Left lung (tissue), 10 donors: ENCODE data around the gene MTG2. TPM values are rescaled to one million over a fixed set of nuclear protein-coding genes. Genes with fewer than 3 reads are reported as not detected.

Experiments
- ATAC-seq: fragments of 200-7000 bp; cut with Tn5 transposase; one replicate; pipeline ENCODE4 v1.9.1; 2020; ENCODE audit warnings: moderate library complexity
- DNase-seq, 4 donors: peaks; one replicate each; pipeline ENCODE4 v3.0.0-alpha.2; 2013 to 2020
- H3K27ac ChIP-seq, 2 donors: fragments of 200-600 bp; sonication (generic) in 1 of 2; one replicate each; pipeline versions ENCODE4 v1.5.0 to v1.8.0; 2020 to 2021
- H3K27me3 ChIP-seq, 2 donors: fragments of 200-600 bp; sonication (generic) in 1 of 2; one replicate each; pipeline versions ENCODE4 v1.5.0 to v1.8.0; 2020 to 2021
- H3K36me3 ChIP-seq, 2 donors: fragments of 200-600 bp; sonication (generic) in 1 of 2; one replicate each; pipeline versions ENCODE4 v1.5.0 to v1.8.0; 2020 to 2021
- H3K4me1 ChIP-seq, 2 donors: fragments of 200-600 bp; one replicate each; pipeline ENCODE4 v1.8.0; 2021
- H3K4me3 ChIP-seq, 2 donors: fragments of 200-600 bp; sonication (generic) in 1 of 2; one replicate each; pipeline versions ENCODE4 v1.5.0 to v1.8.0; 2020 to 2021; ENCODE audit warnings: mild to moderate bottlenecking in 1 of 2
- H3K9me3 ChIP-seq, 2 donors: fragments of 200-600 bp; sonication (generic) in 1 of 2; one replicate each; pipeline versions ENCODE4 v1.5.0 to v1.8.0; 2020 to 2021
- CTCF ChIP-seq, 2 donors: fragments of 200-600 bp; sonication (generic) in 1 of 2; IDR thresholded peaks; one replicate each; pipeline versions ENCODE4 v1.5.0 to v1.8.0; 2021; ENCODE audit warnings: antibody characterized with exemption in 2 of 2
- intact Hi-C, 2 donors: fragments of 100-400 bp; cut with DNase I; formaldehyde crosslinking; loops; one replicate each; pipeline versions ENCODE4 v1.11.2 to v1.14.2; 2022
- polyA plus RNA-seq, 6 donors: library from polyadenylated mRNA; unstranded; fragments of 120-200 nt; gene quantifications; one replicate each; pipeline ENCODE4 v1.2.1, GENCODE V29; 2013; ENCODE audit not compliant: insufficient read length in 6 of 6
- total RNA-seq, 2 donors: library from RNA; stranded (reverse); fragmentation: NEBNext Ultra II Directional; extraction: Animal tissue kit (Norgen Biotek cat#: 25700); gene quantifications; one replicate each; pipeline ENCODE4 v1.2.1, GENCODE V29; 2021
- donor health status: DM: no; HTN: yes; CAD: no.
- donor health status: DM: no; HTN: no; CAD: no.

Gene MTG2
- total and polyA plus RNA-seq, 8 donors = 25.5 to 34.6 (median 31.2) TPM

GRCh38 chr20:62149532-62150309, 33.1 kb upstream of the MTG2 start:
- peaks cover 0 to 4% of the 10 kb centered on the region in 2 donors for H3K9me3 ChIP-seq
- H3K27me3 ChIP-seq = no peaks in the 10 kb centered on the region
- ATAC-seq = peak; percentile 46
- intact Hi-C loops = no loop called here
- no peak for TF ChIP-seq CTCF (IDR thresholded peaks at IDR 0.05)
- no peak overlapping the region for H3K4me3 ChIP-seq
- H3K27ac ChIP-seq = peak overlapping the region in 1 of 2 donors; percentile 23
- peaks cover 0 to 12% of the 10 kb centered on the region in 2 donors for H3K36me3 ChIP-seq
- H3K4me1 ChIP-seq = peaks cover 8 to 28% of the 10 kb centered on the region in 2 donors
- peak in 1 of 4 donors; percentile 58 for DNase-seq

- Histone ChIP-seq H3K9me3 (peaks cover 0 to 4% of the 10 kb centered on the region in 2 donors), H3K4me1 (peaks cover 5 to 23% of the 10 kb centered on the region in 2 donors), H3K4me3 (no peak overlapping the region), H3K36me3 (peaks cover 0 to 15% of the 10 kb centered on the region in 2 donors), H3K27ac (no peak overlapping the region), H3K27me3 (no peaks in the 10 kb centered on the region)
- DNase-seq (peak in 1 of 4 donors; percentile 57), ATAC-seq (no peak)
- no peak for TF ChIP-seq CTCF (IDR thresholded peaks at IDR 0.05)
- intact Hi-C loops = no loop called here
These were observed 32.6 kb upstream of the MTG2 start for GRCh38 chr20:62150310-62150575.

GRCh38 chr20:62151225-62151624, 31.6 kb upstream of the MTG2 start:
- Histone ChIP-seq H3K36me3 (peaks cover 0 to 18% of the 10 kb centered on the region in 2 donors), H3K27ac (no peak overlapping the region), H3K27me3 (no peaks in the 10 kb centered on the region), H3K4me1 (peaks cover 0 to 20% of the 10 kb centered on the region in 2 donors), H3K9me3 (peaks cover 0 to 4% of the 10 kb centered on the region in 2 donors), H3K4me3 (no peak overlapping the region)
- DNase-seq (no peak), ATAC-seq (no peak)
- TF ChIP-seq CTCF (IDR thresholded peaks at IDR 0.05) = no peak
- intact Hi-C loops = no loop called here

GRCh38 chr20:62151835-62152364, 30.9 kb upstream of the MTG2 start:
- no peak overlapping the region for H3K4me3 ChIP-seq
- no peak for TF ChIP-seq CTCF (IDR thresholded peaks at IDR 0.05)
- ATAC-seq (no peak), DNase-seq (no peak)
- no peak overlapping the region for H3K27ac ChIP-seq
- no peaks in the 10 kb centered on the region for H3K27me3 ChIP-seq
- peaks cover 0 to 18% of the 10 kb centered on the region in 2 donors for H3K36me3 ChIP-seq
- peaks cover 0 to 27% of the 10 kb centered on the region in 2 donors for H3K4me1 ChIP-seq
- intact Hi-C loops = no loop called here
- H3K9me3 ChIP-seq = peaks cover 0 to 4% of the 10 kb centered on the region in 2 donors

GRCh38 chr20:62155428-62156253, 27.2 kb upstream of the MTG2 start:
- Histone ChIP-seq H3K4me3 (no peak overlapping the region), H3K27ac (no peak overlapping the region), H3K36me3 (peaks cover 0 to 36% of the 10 kb centered on the region in 2 donors), H3K4me1 (peaks cover 0 to 12% of the 10 kb centered on the region in 2 donors), H3K9me3 (peaks cover 0 to 4% of the 10 kb centered on the region in 2 donors), H3K27me3 (no peaks in the 10 kb centered on the region)
- DNase-seq (peak in 1 of 4 donors; percentile 63), ATAC-seq (no peak)
- intact Hi-C loops = no loop called here
- TF ChIP-seq CTCF (IDR thresholded peaks at IDR 0.05) = no peak
